GM20000 (cell line): ENCODE data around the gene RARG.

Source experiments
- DNase-seq: peaks from one replicate; pipeline ENCODE4 v3.0.0; 2012; ENCODE audit warnings: low spot score
- CTCF ChIP-seq: IDR thresholded peaks from 2 replicates; pipeline ENCODE4 v1.5.1; 2012; ENCODE audit warnings: mild to moderate bottlenecking, control low read depth; ENCODE audit errors: extremely low read depth, missing control alignments

RARG gene

GRCh38 chr12:53268630-53269562 is 36.9 kb upstream of the RARG start:
- TF ChIP-seq CTCF = no peak
- DNase-seq = no peak

GRCh38 chr12:53267999-53268629 is 36.1 kb upstream of the RARG start, which contains the start of gene ESPL1:
TSS of gene ESPL1 (plus strand) at chr12:53268299. CDS start at chr12:53268767, 468 bp downstream.
- DNase-seq = peak; percentile 89
- TF ChIP-seq CTCF = no peak

DNA sequence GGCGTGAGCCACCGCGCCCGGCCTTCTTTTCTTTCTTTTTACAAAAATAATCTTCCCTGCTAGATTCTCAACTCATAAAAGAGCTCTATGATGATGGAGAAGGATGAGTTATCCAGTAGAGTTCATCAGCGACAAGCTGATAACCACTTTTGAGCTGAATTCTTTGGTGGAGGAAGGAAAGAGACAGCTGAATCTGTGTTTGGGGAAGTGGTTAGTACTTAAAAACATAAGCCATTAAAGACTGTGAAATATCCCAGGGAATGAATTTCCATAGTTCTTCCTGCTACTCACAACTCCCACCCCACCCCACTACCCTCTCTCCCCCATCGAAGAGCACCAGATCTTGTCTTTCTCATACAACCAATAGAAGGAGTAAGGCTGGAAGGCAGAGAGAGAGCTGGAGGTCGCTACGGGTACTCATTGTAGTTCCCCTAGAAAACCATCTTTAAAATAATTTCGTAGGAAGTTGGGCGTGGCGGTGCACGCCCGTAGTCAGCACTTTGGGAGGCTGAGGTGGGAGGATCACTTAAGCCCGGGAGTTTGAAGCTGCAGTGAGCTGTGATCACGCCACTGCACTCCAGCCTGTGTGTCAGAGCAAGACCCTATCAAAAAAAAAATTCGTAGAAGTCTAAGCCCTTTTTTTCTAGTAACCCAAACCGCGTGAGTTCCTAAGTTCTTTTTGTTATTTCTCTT is 35.4 kb upstream of the RARG start:
- TF ChIP-seq CTCF = no peak
- DNase-seq = no peak

DNA sequence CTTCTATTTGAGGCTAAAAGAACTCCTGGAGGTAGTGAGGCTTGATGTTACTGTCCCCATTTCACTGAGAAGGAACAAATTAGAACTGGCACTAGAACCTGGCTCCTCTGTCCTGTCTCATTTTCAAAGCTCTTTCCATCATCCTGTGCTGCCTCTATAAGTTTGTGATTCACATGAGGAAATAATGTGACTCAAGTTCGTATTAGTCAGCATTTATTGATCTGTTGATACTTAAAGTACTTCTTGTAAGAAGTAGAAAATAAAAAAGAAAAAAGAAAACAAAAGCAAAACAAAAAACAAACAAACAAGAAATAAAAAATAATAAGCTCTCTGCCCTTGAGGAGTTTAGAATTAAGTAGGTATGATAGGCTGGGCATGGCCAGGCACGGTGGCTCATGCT is 33.8 kb upstream of the RARG start:
- no peak for DNase-seq
- TF ChIP-seq CTCF = no peak

DNA sequence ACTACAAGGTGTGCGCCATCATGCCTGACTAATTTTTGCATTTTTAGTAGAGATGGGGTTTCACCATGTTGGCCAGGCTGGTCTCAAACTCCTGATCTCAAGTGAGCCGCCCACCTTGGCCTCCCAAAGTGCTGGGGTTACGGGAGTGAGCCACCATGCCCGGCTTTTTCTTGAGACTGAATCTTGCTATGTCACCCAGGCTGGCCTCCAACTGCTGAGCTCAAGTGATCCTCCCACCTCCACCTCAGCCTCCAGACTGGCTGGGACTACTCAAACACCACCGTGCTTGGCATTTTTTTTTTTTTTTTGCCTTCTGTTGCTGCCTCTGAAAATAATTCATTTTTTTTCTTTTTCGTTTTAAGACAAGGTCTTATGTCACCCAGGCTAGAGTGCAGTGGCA is 27.9 kb upstream of the RARG start:
- TF ChIP-seq CTCF = no peak
- DNase-seq = no peak

GRCh38 chr12:53258541-53259539 is 26.8 kb upstream of the RARG start:
- DNase-seq = no peak
- no peak for TF ChIP-seq CTCF
